Measurements from ENCODE around the gene CPT1B. TPM values are rescaled to one million over a fixed set of nuclear protein-coding genes. Genes with fewer than 3 reads are reported as not detected.

Gene CPT1B
- total RNA-seq, 4 donors from 2014 or later = 9.7 to 38.7 (median 14.9) TPM

DNA sequence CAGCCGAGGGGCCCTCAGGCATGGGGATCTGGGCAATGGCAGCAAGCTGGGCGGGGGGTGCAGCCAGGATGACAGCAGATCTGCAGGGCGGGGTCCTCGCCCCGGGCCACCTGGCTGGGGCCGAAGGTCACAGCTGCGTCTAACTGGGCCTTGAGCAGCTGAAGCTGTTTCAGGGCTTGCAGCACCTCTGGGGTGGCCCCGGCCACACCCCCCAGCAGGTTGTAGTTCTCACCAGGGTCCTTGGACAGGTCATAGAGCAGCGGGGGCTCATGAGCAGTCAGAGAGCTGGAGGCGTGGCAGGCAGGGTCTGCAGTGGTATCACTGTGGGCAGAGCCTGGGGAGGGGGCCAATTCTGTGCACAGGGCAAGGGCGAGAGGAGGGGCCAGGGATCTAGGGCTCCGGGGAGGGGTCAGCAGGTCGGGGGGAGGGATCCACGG, 46.9 kb upstream of the CPT1B start:
- WGBS, 2 donors = 90 to 91% methylated on average over 6 to 13 of the region's 14 CpGs
- H3K27ac ChIP-seq = no peak overlapping the region
- H3K4me1 ChIP-seq = peaks cover 13 to 40% of the 10 kb centered on the region in 2 donors
- DNase-seq = no peak
- H3K4me3 ChIP-seq (replicated peaks in 1 of 3) = no peak overlapping the region
- intact Hi-C loops (cut with DNase I) = loop anchor here (5.0 kb wide), 1 partner anchor 52 kb away; no protein-coding TSS in a partner anchor
- H3K36me3 ChIP-seq = no peaks in the 10 kb centered on the region
- H3K9me3 ChIP-seq = no peaks in the 10 kb centered on the region
- no peaks in the 10 kb centered on the region for H3K27me3 ChIP-seq
- TF ChIP-seq POLR2A (IDR thresholded peaks at IDR 0.05) = no peak
- TF ChIP-seq CTCF (IDR thresholded peaks at IDR 0.05) = no peak

DNA sequence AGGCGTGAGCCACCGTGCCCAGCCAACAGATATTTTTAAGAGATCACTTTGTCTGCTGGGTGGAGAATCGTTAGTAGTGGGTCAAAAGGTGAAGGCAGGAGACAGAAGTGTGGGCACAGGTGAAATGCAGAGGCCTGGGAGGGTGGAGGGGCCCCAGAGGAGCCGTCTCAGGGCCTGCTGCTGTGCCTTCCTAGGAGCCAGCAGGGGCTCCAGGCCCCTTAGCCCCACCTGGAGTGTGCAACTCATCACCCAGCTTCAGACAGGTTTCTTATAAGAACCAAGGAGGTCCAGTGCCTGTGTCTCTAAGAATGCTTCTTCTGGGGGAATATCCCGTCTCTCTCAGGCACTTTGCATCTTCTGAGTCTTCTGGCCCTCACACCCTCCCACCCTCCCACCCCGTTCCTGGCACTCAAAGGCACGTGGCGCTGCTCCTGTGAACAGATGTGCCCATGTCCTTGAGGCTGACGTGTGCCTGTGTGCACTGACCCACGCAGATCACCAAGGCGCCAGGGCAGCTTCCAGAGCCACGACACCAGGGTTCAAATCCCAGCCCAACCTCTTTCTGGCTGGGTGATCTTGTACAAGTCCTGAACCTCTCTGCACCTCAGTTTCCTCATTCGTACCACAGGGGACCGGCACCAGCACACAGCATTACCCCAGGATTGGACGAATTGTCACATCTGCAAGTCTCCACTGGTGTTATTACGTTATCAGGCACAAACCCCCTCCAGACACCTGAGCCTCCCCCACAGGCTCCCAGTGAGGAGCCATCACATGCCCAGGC, 46.3 kb upstream of the CPT1B start:
- H3K27me3 ChIP-seq = no peaks in the 10 kb centered on the region
- H3K9me3 ChIP-seq = no peaks in the 10 kb centered on the region
- WGBS, 2 donors = 86 to 89% methylated on average over 12 of the region's 16 CpGs
- no peak overlapping the region for H3K4me3 ChIP-seq (replicated peaks in 1 of 3)
- H3K27ac ChIP-seq = no peak overlapping the region
- peaks cover 14 to 42% of the 10 kb centered on the region in 2 donors for H3K4me1 ChIP-seq
- DNase-seq = no peak
- TF ChIP-seq POLR2A (IDR thresholded peaks at IDR 0.05) (no peak), CTCF (IDR thresholded peaks at IDR 0.05) (no peak)
- no peaks in the 10 kb centered on the region for H3K36me3 ChIP-seq
- intact Hi-C loops (cut with DNase I) = loop anchor here (5.0 kb wide), 1 partner anchor 53 kb away; no protein-coding TSS in a partner anchor

GRCh38 chr22:50622723-50623327, 44.6 kb upstream of the CPT1B start:
- Histone ChIP-seq H3K27ac (no peak overlapping the region), H3K36me3 (no peaks in the 10 kb centered on the region), H3K9me3 (no peaks in the 10 kb centered on the region), H3K4me3 (replicated peaks in 1 of 3) (no peak overlapping the region), H3K4me1 (peaks cover 7 to 35% of the 10 kb centered on the region in 2 donors), H3K27me3 (no peaks in the 10 kb centered on the region)
- intact Hi-C loops (cut with DNase I) = no loop called here
- peak in 1 of 2 donors; percentile 9 for DNase-seq
- TF ChIP-seq POLR2A (IDR thresholded peaks at IDR 0.05) (no peak), CTCF (IDR thresholded peaks at IDR 0.05) (no peak)
- 66 to 70% methylated on average over 8 to 16 of the region's 16 CpGs for WGBS, 2 donors

DNA sequence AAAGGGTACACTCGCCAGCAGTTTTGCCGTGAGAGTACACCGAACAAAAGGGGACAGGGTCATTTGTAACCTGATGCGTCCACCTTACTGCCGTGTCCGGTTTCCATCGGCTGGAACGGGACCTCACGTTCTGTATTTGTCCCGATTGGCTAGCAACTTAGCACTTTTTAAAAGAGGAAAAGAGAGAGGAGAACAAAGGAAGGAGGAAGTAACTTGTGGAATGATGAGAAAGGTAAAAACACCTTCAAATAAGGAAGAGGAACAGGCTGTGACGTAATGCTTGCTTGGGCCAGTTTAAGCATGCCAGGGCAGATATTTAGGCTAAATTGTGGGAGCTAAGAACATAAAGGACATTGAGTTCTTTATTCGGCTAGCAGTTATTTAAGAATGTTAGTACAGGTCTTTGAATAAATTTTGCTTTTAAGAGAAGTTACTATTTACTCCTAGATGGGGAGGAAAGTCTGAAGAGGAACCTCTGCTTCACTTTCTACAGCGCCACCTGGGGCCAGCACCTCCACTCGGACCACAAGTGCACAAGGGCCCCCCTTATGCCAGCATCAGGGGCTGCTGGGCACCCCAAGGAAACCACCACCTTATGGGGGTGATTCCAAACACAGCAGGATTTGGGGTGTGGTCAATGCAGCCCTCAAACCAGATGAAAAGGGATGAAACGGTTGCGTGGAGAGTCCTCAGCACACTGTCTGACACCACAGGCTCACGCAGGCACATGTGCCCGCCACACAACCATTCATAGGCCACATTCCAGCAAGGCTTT, 43.9 kb upstream of the CPT1B start:
- 18 to 30% methylated on average over 18 of the region's 18 CpGs for WGBS, 2 donors
- peaks cover 7 to 31% of the 10 kb centered on the region in 2 donors for H3K4me1 ChIP-seq
- no peaks in the 10 kb centered on the region for H3K9me3 ChIP-seq
- no peak overlapping the region for H3K27ac ChIP-seq
- intact Hi-C loops (cut with DNase I) = no loop called here
- no peaks in the 10 kb centered on the region for H3K36me3 ChIP-seq
- TF ChIP-seq CTCF (IDR thresholded peaks at IDR 0.05) = peak in 1 of 6 experiments; percentile 16
- TF ChIP-seq POLR2A (IDR thresholded peaks at IDR 0.05) = no peak
- DNase-seq = peak in 1 of 2 donors; percentile 24
- H3K4me3 ChIP-seq (replicated peaks in 1 of 3) = no peak overlapping the region
- H3K27me3 ChIP-seq = no peaks in the 10 kb centered on the region

Measured in thyroid gland (tissue), 4 donors.